ENCODE results near the gene KRTAP10-5. TPM values are rescaled to one million over a fixed set of nuclear protein-coding genes. Genes with fewer than 3 reads are reported as not detected.

The KRTAP10-5 gene
- total and polyA plus RNA-seq, 9 of the 15 experiments (the other 6 are each of a cell fraction or from before 2014, with no cell fraction given) = not detected

GRCh38 chr21:44593598-44594405, 13.4 kb upstream of the KRTAP10-5 start (continued):
- peak; percentile 93 for TF ChIP-seq MGA (IDR thresholded peaks at IDR 0.05)
- no peak for TF ChIP-seq GABPB2 (CRISPR knock-in tag; conservative IDR thresholded peaks at IDR 0.05)
- TF ChIP-seq ZNF778 (CRISPR knock-in tag; IDR thresholded peaks at IDR 0.05) = no peak
- TF ChIP-seq ERF (CRISPR knock-in tag; IDR thresholded peaks at IDR 0.05) = no peak
- peak; percentile 90 for TF ChIP-seq L3MBTL2 (IDR thresholded peaks at IDR 0.05)
- TF ChIP-seq TEAD4 (IDR thresholded peaks at IDR 0.05; ENCODE audit: low read length) = peak; percentile 89
- TF ChIP-seq TEAD4 (CRISPR knock-in tag; IDR thresholded peaks at IDR 0.05; ENCODE audit: borderline replicate concordance) = no peak
- peak; percentile 43; the same call in 1 of the 2 replicates for TF ChIP-seq ZFPM2 (CRISPR knock-in tag; IDR thresholded peaks at IDR 0.05)
- TF ChIP-seq CBX3 (IDR thresholded peaks at IDR 0.05; ENCODE audit: borderline replicate concordance in 1 of 2, low read length in 2 of 2) = 0 out of 3 replicates have a peak, but pooled peaks of 1 of the 2 experiments have one; percentile 41
- no peak for TF ChIP-seq IRF1 (CRISPR knock-in tag; IDR thresholded peaks at IDR 0.05; ENCODE audit: borderline replicate concordance)
- TF ChIP-seq MCM3 (IDR thresholded peaks at IDR 0.05) = no peak
- no peak for TF ChIP-seq XRCC5 (IDR thresholded peaks at IDR 0.05; ENCODE audit: low read depth, low read length)
- no peak for TF ChIP-seq ETS1 (conservative IDR thresholded peaks at IDR 0.05; ENCODE audit: control insufficient read depth, low read depth, low read length)
